Suppressor macrophage (primary cell): Measurements from ENCODE around the gene MSI2.

ENCODE experiments used
- DNase-seq, 4 experiments: peaks; one replicate each; pipeline ENCODE4 v3.0.0-alpha.2; 2020 to 2022

The MSI2 gene

GRCh38 chr17:57247261-57247660 is 9.1 kb upstream of the MSI2 start:
- DNase-seq, result no peak

- no peak for DNase-seq
Measured at GRCh38 chr17:57247913-57248312, 8.4 kb upstream of the MSI2 start.

- no peak for DNase-seq
Measured at GRCh38 chr17:57249520-57249919, 6.8 kb upstream of the MSI2 start.

- DNase-seq, result no peak
Measured at GRCh38 chr17:57251211-57251787, 5.0 kb upstream of the MSI2 start.

GRCh38 chr17:57253362-57254065 is 2.8 kb upstream of the MSI2 start:
- DNase-seq, result no peak

DNA sequence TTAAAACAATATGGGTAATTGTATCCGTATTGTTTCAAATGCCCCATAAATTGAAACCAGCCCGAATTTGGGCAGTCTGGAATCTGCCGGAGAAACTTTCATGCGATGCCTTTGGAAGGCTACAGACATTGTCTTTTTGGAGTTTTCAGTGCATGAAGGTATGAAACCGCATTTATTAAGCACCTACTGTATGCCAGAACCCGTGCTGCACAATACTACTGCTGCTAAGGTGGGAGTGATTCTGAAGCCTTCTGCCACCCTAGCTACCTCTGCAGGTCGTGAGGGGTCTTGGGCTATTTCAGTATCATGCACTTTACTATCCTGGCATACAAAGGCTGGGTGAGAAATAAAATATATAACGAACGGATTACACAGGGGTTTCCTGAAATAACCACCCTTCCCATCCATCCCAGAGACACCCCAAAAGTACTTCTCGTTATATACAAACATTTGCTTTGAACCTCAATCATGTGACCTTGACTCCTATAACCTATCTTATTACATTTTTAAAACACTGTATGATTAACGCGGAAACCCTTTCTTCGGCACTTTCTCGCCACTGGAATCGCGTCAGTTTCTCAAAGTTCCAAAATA is 1.0 kb upstream of the MSI2 start:
- no peak for DNase-seq

DNA sequence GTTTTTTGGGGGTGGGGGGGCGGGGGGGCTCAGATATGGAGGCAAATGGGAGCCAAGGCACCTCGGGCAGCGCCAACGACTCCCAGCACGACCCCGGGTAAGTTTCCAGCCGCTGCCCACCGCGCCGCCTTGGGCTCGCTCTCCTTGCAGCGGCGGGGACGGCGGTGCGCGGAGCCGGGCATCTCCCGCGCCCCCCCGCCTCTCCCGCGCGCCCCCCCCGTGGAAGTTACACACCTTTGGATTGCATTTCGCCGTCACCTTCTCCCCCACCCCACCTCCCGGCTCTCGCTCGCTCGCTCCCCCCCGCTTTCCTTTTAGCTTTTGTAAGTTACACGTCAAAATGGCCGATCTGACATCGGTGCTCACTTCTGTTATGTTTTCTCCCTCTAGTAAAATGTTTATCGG is 387 bp downstream of the MSI2 start:
- peak in 3 of 4 experiments; percentile 18 to 24 (median 21) for DNase-seq

DNA sequence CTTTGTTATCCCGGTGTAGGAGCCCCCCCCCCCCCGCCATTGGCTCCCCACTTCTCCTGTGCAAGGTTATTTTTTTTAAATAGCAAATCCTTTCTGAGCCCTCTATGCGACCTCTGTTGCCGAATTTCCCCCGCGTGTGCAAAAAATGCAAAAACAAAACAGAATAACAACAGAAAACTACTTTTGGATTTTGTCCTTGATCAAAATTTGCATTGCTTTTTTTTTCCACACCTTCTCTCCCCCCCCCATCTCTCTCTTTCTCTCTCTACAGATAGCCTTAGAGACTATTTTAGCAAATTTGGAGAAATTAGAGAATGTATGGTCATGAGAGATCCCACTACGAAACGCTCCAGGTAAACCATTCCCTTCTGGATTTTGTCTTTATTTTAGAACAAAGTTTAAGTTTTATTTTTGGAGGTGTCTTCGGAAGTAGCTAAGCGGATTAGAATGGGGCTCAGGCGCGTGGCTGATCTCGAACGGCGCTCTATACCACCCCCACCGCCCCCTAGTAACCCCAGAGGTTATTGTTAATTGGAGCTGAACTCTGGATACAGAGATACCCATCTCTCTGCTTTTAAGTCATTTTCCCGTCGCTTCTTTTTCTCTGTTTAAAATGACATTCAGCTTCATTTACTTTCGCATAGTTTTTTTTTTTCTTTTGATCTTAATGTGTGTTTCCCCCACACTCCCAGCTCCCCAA is 1.0 kb downstream of the MSI2 start:
- DNase-seq, result no peak

DNA sequence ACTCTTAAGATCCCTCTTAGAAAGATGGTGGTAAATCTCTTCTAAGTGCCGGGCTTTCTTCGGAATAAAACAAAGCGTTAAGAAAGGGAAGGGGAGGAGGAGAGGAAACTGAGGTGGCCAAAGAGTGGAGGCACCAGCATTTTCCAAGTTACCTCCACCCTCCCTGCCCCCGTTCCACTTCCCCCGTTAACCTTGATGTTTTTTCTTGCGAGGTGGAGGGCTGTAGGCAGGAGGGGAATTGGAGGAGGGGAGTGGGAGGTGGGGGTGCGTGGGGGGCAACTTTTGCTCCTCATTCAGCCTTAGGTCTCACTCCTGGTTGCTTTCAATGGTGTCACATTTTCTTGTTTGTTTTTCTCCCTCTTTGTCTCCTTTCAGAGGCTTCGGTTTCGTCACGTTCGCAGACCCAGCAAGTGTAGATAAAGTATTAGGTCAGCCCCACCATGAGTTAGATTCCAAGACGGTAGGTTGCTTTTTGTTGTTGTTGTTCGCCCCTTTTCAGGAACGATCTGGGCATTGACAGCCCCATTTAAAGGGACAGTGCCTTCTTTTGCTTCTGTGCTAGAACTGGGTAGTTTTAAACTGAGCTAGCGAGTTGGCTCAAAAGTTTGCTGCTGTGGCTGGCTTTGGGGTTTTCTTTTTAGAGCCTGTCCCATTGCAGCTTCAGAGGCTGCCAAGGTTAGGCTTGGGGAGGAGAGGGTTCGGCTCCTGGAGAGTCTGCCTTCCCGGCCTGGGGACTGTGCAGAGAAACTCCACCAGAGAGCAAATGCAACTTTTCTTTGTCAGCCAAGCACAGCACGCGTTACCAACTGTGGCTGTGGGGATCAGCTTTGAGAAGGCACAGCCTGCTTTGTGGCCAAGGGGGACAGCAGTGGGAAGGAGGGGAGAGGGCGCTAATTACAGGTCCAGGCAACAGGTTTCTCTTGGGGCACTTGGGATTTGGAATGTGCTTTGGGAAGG is 1.9 kb downstream of the MSI2 start:
- DNase-seq, result peak in 1 of 4 experiments; percentile 23

DNA sequence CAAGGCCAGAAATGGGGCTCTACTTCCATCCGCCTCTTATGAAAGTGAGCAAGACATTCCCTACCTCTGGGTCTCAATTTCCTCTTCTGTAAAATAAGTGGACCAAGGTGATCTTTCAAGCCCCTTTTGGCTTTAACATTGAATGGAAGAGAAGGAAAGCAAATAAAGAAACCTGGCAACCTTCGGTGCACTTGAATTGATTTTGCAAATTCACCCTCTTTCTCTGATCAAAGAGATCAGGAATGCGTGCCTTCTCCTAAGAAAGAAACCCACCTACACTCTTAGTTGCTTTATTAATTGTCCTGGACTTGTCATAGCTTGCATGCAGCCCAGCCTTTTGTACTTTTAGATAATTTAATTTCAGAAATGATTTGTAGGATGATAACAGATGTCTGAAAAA is 3.0 kb downstream of the MSI2 start:
- no peak for DNase-seq

- DNase-seq, result no peak
Measured at GRCh38 chr17:57259817-57260216, 3.5 kb downstream of the MSI2 start.

GRCh38 chr17:57260325-57261083 is 4.2 kb downstream of the MSI2 start:
- no peak for DNase-seq

GRCh38 chr17:57261084-57261461 is 4.8 kb downstream of the MSI2 start:
- DNase-seq, result peak in 3 of 4 experiments; percentile 11 to 16 (median 13)

- no peak for DNase-seq
Measured at GRCh38 chr17:57262557-57262956, 6.2 kb downstream of the MSI2 start.

DNA sequence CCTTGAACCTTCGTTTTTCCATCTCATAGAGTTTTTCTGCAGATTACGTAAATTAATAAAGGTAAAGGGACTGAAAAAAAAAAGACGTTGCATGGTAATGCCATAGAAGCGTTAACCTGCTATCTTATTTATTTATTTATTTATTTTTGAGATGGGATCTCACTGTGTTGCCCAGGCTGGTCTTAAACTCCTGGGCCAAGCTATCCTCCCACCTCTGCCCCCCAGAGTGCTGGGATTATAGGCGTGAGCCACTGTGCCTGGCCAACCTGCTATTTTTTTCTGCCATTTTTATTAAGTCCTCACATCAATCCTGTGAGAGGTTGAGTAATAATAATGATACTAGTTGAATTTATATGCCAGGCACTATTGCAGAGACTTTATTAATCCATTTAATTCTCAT is 7.9 kb downstream of the MSI2 start:
- DNase-seq, result no peak

DNA sequence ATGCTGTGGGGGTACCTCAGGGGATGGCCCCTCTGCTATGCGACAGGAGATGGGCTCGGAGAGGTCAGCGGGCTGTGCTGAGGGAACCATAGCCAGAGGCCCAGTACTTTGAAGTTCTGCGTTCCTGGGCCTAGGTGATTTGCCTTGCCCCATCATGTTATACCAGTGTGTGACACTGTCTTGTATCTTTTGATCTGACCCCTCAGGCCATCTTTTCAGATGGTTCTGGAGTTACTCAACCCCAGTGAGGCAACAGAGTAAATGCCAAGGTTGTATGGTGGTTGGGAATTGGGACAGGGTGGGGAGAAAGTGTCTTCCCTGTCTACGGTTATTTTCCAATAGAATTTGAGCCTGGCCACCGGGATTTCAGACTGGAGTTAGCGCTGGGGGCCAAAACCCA is 8.5 kb downstream of the MSI2 start:
- no peak for DNase-seq

DNA sequence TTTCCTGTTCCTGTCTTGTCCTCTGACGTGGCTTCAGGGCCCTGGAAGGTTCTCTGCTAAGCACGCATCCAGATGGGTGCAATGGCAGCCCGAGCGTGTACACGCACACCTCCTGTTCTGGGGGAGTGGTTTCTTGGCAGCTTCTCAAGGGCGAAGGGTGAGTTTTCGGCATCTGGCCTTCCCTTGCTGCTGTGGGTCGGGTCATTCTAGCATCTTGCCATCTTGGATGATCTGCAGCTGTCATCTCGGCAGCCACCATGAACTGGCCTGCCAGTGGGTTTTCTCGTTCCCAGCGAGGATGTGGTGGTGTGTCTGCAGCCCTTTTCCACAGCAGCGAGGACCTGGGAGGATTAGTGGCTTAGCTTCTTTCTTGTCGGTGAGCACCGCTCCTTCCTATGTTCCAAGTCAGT is 10.6 kb downstream of the MSI2 start:
- no peak for DNase-seq

GRCh38 chr17:57268181-57268580 is 11.9 kb downstream of the MSI2 start:
- no peak for DNase-seq

DNA sequence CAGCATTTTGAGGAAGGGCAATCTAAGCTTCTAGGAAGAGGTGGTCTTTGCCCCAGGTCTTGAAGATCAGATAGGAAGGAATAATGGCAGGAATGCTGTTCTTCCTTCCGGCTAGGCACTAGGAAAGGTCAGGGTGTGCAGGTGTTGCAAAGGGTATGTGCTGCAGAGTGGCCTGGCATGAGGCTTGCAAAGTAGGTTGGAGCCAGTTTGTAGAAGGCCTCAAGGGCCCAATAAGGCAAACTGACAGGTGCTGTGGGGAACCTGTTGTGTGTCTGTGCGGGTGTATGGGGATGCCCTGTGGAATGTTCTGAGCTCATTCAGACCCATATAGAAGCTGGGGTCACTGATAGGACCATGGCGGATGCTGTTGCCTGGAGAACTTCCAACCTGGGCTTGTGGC is 12.7 kb downstream of the MSI2 start:
- DNase-seq, result no peak

GRCh38 chr17:57269598-57270255 is 13.4 kb downstream of the MSI2 start:
- DNase-seq, result no peak

- DNase-seq, result no peak
Measured at GRCh38 chr17:57270801-57271245, 14.5 kb downstream of the MSI2 start.
